GM19468 (cell line): ENCODE results near the gene NPPB.
A peak's percentile ranks its signal among the peaks of the same experiment; 100 is the strongest.
"Not testable (repeated sequence)": the region's sequence is repeated elsewhere in the genome, so short reads cannot be mapped to it uniquely, and the experiment has no call there.

Experiments used
- ATAC-seq: cut with Tn5 transposase; IDR thresholded peaks from one replicate; pipeline ENCODE4 v1.9.1; 2021; ENCODE audit warnings: mild to moderate bottlenecking, moderate library complexity, moderate number of reproducible peaks; ENCODE audit not compliant: unreplicated experiment; ENCODE audit errors: extremely low read depth

The NPPB gene

DNA sequence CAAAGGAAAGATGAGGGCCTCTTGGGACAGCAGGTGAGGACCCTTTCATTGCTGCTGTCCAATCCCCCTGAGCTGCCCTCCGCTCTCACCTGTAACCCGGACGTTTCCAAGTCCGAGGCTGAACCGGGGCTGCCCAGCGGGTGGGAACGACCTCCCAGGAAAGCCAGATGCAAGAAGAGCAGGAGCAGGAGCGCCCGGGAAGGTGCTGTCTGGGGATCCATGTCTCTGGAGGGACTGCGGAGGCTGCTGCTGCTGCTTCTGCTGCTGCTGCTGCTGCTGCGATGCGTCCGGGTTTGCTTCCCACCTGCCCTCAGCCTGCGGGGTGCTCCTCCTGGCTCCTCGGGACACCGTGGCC is at the start of gene NPPB:
TSS of gene NPPB (minus strand) at position 333 of the 355 bp plus-strand sequence. CDS start at position 221, 112 bp downstream.
- ATAC-seq = no peak

DNA sequence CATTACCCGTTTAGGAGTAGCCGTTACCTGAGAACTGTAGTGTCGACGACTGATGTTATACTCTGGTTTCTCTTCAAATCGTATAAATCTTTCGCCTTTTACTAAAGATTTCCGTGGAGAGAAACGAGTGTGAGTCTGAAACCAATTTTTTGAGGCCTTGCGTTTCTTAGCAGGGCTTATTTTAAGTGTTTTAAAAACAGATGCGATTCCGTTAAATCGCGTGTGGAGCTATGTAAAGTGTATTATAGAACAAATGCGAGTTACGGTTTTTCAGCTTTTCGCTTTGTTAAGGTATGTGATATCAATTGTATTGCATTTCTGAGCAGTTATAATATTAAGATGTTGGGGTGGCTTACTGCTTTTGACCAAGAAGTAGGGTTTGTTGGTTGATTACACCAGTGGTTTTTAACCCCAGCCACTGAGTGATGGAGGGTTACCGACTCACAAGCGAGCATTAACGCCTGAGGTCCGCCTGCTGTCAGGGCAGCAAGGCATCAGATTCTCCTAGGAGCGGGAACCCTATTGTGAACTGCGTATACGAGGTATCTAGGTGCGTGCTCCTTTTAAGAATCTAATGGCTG is 49.4 kb upstream of the NPPB start:
- ATAC-seq = peak; percentile 49

DNA sequence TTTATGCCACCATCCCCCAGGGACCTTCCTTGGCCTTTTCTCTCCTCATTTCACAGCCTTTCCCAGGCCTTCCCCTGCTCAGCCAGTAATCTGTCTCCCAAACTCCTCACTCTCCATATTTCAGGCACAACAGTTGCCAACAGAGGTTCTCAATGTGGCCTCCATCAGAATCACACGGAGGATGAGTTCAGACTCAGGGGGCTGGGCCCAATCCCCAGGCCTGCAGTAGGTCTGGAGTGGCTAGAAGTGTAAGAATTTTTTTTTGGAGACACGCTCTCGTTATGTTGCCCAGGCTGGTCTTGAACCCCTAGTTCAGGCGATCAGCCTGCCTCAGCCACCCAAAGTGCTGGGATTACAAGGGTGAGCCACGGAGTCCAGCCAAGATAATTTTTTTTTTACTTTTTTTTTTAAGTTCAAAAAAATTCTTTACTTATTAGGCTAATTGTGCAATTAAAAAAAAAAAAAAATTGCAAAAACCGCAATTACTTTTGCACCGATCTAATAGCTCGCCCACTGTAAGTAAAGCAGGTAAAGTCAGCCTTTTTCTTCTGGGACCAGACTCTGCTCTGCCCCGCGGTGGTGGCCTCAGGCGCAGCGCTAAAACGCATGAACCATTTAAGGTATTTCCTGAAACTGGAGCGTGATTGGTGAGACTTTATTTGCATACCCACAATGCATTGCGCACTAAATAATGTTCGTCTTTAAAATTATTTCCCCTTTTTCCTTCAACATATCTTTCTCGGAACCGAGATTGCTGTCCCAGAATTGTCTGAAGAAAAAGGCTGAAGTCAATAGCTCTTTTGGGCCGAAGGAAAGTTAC is 48.7 kb upstream of the NPPB start:
- no peak for ATAC-seq

DNA sequence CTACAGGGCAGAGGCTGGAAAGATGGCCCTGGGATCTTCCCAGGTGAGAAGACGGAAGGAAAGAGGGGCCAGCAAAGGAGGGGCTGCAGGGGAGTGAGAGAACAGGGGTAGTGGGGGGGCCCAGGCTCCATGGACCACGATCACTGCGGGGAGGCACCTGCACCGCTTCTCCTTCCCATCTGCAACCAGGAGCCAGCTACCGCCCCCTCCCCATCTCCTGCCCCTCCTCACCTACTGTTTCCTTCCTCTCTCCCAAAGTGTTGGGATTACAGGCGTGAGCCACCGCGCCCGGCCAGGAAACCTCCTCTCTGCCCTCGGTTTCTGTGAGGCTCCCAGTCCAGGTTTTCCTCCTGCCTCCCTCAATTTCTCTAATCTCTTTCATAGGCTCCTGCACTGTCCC is 48.1 kb upstream of the NPPB start:
- ATAC-seq = no peak

DNA sequence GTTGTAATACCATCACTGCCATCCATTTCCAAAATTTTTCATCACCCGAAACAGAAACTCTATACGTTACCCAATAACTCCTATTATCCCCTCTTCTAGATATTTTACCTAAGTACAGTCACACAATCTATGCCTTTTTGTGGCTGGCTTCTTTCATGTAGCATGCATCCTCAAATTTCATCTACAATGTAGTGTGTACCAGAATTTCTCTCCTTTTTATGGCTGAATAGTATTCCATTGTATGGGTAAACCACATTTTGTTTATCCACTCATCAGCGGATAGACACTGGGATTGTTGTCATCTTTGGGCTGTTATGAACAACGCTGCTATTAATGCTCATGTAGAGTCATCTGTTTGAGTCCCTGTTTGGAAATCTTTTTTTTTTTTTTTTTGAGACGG is 46.2 kb upstream of the NPPB start:
- no peak for ATAC-seq

DNA sequence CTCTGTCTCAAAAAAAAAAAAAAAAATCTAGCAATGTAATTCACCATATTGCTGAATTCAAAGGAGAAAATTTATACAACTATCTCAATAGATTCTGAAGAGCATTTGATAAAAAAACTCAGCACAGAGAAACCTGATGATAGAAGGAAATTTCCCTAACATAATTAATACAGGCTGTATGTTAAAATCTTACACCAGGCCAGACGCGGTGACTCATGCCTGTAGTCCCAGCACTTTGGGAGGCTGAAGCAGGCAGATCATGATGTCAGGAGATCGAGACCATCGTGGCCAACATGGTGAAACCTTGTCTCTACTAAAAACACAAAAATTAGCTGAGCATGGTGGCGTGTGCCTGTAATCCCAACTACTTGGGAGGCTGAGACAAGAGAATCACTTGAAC is 45.4 kb upstream of the NPPB start:
- not testable (repeated sequence) for ATAC-seq

DNA sequence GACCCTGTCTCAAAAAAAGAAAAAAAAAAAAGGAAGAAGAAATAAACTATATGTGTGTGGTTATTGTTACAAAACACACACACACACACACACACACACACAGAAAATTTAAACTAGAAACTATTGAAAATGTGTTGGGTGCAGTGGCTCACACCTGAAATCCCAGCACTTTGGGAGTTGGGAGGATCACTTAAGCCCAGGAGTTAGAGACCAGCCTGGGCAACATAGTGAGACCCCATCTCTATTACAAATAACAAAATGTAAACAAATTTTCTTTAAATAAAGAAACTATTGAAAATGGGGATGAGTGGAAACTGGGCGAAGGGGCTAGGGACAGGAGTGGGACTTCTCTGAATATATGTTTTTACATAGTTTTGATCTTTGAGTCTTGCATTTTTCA is 44.5 kb upstream of the NPPB start:
- ATAC-seq = no peak

DNA sequence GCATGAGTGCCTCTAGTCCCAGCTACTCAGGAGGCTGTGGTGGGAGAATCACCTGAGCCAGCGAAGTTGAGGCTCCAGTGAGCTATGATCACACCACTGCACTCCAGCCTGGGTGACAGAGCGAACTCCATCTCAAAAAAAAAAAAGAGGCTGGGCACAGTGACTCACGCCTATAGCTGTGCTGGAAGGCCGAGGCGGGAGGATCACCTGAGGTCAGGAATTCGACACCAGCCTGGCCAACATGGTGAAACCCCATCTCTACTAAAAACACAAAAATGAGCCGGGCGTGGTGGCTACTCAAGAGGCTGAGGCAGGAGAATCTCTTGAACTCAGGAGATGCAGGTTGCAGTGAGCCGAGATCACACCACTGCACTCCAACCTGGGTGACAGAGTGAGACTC is 42.7 kb upstream of the NPPB start:
- ATAC-seq = not testable (repeated sequence)

DNA sequence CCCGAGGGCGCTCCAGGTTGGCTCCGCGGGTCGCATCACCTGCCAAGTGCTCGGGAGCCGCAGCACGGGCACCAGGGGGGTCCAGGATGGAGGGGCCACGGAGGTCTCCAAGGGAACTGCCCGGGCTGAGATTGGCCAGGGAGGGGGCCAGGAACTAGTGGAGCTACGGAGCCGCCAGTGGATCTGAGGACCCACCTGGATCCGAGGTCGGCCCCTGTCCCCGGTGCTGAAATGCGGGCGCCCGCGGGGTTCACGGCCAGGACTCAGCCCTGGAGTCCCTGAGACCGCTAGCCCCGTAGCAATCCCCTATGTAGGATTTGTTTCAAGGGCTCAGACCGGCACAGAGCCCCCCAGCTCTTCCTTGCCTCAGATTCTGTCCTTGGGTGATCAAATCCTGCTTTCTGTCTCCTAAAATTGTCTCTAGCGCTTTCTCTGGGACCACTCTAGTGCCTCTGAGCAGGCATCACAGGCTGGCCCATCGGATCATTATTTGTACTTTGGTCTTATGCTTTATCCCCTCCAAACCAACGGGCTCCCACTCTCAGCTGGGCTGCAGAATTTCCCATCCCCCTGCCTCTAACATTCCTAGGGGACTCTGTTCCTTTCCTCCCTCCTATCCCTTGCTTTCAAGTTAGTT is 40.2 kb upstream of the NPPB start:
- ATAC-seq = no peak

DNA sequence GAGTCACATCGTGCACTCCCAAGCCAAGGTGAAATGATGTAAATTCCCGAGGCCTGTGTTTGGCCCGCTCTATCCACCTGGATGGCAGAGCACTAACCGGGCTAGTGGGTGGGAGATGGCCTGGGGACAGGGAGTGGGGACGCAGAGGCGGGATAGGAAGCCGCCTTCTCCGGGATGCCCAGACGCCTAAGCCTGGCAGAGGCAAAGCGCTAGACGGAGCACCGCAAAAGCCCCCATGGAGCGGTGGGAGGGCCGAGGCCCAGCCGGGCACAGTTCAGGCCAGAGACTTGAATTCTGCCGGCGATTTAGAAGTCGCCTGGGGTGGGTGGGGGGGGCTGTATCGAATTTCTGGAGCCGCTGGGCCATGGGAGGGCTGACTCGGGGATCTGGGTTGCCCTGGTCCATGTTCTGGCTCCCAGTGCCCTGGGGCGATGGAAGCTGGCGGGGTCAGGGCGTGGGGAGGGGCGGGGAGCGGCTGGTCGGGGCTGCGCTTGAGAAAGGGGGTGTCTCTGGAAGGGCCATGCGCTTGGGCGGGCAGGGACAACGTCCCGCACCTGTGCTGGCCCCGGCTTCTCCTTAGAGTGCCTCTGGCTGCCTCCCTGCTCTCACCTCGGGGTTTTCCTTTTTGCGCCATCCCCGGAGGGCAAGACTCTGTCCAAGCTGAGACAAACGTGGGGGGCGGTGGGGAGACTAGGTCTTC is 39.5 kb upstream of the NPPB start:
- ATAC-seq = no peak

DNA sequence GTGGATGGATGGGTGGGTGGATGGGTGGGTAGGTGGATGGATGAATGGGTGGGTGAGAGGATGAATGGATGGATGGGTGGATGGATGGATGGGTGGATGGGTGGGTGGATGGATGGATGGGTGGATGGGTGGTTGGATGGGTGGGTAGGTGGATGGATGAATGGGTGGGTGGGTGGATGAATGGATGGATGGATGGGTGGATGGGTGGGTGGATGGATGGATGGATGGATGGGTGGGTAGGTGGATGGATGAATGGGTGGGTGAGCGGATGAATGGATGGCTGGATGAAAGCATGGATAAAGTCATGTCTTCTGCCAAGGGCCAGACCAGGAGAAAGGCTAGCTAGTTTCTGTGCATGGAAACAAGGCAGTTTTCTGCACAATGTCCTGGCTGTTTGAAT is 35.8 kb upstream of the NPPB start:
- ATAC-seq = not testable (repeated sequence)

DNA sequence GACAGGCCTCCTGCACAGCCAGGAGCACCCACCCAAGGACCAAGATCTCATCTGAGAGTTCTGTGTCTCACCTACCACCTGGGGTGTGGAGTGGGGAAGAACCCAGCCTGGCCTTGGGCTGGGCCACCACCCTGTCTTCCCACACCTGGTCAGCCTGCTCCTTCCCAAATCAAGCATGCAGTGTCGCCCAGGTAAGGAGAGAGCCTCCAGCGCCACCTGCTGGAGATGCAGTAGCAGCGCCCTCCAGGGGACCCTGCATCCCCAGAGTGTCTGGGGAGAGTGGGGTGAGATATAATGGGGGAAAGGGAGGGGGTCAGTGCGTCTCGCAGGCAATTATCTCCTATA is 35.1 kb upstream of the NPPB start:
- no peak for ATAC-seq

DNA sequence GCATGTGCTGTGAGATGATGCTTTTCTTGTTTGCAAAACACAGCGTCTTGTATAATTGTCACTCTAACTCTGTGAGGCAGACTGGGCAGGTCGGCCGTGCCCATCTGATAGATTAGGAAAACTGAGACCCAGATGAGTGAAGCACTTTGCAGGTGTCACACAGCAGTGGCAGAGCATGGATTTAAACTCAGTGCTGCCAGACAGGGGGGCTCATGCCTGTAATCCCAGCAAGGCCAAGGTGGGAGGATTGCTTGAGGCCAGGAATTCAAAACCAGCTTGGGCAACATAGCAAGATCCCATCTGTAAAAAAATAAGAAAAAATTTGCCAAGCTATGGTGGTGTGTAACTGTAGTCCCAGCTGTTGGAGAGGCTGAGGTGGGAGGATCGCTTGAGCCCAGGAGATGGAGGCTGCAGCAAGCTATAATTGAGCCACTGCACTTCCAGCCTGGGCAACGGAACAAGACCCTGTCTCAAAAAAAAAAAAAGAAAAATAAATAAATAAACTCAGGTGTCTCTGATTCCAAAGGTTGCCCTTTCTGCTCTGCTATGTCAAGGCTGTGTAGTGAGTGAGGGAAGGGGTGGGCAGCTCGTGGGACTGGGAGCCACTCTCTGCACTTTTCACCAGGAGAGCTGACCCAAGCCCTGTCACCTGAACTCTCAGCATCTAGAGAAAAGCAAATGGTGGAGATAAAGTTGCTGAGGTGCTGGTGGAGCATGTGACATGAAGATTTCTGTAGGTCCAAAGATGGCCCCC is 32.9 kb upstream of the NPPB start:
- ATAC-seq = no peak

DNA sequence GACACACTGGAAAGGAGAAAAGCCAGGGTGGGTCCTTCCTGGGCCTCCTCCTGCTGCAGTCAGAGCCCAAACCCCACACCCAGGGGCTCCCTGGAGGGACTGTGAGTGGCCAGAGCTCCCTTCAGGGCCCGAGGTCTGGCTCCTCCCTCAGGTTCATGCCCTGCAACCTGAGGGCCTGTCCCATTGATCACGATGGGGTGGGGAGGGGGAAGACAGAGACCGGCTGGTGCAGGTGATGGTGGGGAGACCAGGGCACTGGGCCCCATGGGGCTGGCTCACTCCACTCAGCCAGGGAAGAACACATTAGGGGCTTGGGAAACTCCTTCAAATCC is 30.1 kb upstream of the NPPB start:
- ATAC-seq = no peak

DNA sequence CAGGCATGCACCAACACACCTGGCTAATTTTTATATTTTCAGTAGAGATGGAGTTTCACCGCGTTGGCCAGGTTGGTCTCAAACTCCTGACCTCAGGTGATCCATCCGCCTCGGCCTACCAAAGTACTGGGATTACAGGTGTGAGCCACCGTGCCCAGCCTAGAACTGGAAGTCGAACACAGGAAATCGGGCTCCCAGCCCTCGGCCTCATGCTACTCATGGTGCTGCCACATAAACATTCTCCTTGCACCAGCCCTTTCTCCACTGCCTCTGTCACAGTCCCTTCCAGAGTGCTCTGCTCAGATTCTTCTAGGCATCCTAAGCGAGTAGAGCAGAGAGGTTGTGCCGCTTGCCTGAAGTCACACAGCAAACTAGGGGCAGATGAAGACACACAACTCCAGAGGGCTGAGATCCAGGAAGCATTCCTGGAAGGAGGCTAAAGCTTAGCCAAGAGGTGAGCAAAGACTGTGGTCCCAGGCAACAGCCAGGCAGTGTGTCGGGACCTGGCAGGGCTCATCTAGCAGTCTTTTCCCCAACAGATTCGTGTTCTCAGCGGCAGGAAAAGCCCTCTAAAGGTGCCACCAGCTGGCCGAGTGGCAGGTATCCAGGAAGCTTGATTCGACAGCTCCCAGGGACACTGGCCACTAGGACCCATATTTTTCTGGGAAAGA is 29.6 kb upstream of the NPPB start:
- ATAC-seq = no peak

DNA sequence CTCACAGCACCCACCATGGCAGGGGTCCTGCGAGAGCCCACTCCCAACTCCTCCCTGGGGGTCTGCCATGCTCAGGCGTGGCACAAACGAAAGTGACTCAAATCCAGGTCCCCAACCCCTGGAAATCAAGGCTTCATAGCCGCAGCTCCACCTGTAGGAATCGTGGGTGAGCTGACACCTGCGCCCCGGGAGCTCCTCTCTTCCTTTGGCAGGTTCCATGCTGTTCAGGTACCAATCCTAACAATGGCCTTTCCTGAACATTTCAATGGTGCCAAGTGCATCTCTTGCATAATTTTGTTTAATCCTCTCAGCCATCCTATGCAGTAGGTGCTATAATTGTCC is 28.9 kb upstream of the NPPB start:
- no peak for ATAC-seq

DNA sequence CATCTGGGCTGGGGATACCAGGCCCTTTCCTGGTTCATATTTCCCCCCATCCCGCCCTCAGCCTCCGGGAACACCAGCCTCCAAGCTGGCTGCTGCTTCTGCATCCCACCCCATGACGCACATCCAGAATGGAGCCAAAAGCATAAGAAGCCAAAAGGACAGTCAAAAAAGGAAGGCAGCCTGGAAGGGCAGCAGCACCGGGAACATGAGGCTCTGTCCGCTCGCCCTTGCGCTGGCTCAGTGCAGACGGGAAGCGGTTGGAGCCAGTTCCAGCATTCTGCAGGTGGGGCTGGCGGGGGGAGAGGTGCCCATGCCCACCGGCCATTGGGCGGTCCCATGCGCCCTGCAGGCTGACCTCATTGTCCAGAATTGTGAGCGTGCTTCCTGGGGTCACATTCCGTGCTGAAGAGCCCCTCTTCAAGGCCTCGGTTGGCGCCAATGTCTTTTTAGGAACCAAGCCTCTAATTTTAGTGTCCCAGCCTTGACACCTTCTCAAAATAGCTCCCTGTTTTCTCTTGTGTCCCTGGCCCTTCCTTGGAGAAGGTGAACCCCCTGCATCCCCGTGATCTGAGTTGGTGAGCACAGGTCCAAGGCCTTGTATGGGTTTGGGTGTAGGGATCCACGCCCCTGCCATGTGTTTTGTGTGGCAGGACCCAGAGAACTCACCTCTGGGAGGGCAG is 28.4 kb upstream of the NPPB start:
- ATAC-seq = no peak

DNA sequence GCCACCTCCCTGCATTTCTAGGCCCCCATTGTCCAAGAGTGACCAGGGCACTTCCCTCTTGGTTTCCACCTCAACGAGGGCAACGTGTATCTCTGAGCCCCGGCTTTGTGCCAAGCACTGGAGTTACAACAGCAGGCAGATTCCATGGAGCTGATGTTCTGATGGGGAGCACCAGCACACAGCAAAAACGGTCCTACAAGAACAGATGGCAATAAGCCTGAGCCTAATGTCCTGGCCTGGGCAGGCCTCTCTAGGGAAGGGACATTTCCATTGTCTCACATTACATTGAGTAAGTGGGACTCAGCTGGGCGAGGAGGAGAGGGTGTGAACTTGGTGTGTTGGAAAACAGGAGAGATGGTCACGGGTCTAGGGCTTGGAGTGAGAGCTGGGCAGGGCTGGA is 27.2 kb upstream of the NPPB start:
- ATAC-seq = no peak

DNA sequence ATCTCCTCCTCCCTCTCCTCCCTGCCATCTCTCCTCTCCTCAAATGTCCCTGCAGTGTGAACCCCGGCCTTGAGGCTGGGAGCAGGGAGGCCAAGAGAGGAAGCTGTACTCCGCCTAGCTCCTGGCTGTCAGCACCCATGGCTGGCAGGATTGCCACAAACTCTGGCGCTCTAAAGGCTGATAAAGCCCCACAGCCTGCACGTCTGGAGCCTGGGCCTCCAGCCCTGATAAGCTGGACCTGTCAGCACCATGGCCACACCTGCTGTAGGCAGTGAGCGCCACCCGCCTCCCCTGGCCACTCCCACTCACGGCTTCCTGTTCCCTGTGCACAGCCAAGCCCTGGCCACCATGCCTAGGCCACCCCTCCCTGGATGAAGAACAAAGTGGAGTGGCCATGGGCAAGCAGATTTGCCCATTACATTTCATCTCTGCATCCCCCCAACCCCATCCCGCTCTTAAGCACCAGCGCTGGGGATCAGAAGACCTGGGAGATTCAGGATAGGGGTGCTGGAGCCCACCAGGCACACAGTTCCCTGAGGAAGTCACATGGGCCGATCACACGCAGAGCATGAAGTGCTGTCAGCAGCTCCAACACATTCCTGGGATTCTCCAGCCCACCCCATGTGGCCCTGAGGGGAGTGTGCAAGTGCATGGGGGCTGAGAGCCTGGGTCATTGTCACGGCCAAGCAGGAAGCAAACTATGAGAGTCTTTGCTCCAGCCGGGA is 24.2 kb upstream of the NPPB start:
- no peak for ATAC-seq
